SK-MEL-5 (cell line): ENCODE results near the gene SNRPA. TPM values are rescaled to one million over a fixed set of nuclear protein-coding genes. Genes with fewer than 3 reads are reported as not detected.
"Not testable (repeated sequence)": the region's sequence is repeated elsewhere in the genome, so short reads cannot be mapped to it uniquely, and the experiment has no call there.

Experiments used
- DNase-seq: peaks from one replicate; pipeline ENCODE4 v3.0.0-alpha.2; 2016; ENCODE audit warnings: low read depth, low spot score
- in situ Hi-C: cut with HindIII; loops from 2 replicates; pipeline ENCODE4 v1.10.0; 2016; ENCODE audit warnings: low sequenced_read_pairs, high pct_unique_total_duplicates, low pct_unique_long_range_greater_than_20kb
- total RNA-seq: library from RNA; depleted of rRNA; stranded (reverse); fragments of >200 nt; shearing (Covaris generic); gene quantifications from 2 replicates; pipeline ENCODE4 v1.2.3, GENCODE V29; 2014

The SNRPA gene
- total RNA-seq, 1 experiment from 2014 or later: 56.1 TPM

DNA sequence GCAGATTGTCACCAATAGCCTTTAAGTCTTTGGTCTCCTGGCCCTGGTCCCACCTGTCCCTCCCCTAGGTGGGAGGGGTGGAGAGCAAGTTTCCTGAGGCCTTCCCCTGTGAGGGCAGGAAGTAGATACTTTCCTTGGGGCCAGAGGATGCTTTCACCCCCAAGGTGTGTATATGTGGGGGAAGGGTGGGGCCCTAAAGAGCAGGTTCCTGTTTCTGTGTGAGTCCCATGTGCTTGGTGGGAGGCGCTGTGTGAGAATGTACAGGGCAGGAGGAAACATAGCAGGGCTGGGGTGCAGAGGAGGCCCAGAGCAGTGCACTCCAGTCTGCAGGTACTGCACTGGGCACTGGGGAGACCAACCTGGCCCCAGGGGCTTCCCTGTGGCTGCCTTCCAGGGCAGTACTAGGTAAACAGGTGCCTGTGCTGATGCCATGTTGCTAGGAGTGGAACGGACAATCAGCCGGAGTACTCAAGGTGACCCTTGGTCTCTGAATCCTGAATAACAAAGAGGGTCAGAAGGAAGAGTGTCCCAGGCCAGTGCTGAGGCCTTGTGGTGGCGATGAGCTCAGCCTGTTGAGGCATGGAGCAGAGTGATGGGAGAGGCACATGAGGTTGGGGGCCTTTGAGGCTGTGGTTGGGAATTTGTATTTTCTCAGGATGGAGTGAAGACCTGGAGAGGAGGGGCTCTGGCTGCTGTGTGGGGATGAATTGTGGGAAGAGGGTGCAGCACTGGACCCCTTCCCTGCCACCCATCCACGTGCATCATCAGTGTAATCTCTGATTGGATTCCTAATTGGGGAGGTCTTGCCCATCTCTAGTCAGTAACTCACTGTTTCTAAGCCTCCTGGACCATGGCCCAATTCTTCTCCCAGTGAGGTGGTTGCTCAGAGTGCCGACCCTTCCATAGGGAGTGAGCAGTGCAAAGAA, 53.1 kb downstream of the SNRPA start:
- in situ Hi-C loops: no loop called here
- no peak for DNase-seq

DNA sequence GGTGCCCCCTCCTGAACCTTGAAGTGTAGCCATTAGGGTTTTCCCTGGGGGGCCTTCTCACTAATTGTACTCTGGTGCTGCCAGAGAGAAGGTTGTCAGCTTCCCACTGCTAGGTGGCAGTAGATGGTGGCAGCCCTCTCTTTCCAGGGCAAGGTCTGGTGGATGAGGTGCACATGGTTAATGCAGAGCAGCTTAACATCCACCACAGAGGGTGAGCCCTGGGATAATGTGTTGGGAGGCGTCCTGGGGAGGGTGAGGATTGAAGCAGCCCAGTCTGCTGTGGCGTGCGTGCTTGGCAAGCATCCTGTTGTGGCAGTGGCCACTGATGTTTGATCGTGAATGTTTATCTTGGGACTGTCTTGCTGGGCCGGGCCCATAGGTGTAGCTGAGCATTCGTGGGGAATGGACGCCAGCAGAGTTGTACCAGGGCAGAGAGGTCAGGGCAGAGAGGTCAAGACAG, 53.8 kb downstream of the SNRPA start:
- no peak for DNase-seq
- in situ Hi-C loops: no loop called here

DNA sequence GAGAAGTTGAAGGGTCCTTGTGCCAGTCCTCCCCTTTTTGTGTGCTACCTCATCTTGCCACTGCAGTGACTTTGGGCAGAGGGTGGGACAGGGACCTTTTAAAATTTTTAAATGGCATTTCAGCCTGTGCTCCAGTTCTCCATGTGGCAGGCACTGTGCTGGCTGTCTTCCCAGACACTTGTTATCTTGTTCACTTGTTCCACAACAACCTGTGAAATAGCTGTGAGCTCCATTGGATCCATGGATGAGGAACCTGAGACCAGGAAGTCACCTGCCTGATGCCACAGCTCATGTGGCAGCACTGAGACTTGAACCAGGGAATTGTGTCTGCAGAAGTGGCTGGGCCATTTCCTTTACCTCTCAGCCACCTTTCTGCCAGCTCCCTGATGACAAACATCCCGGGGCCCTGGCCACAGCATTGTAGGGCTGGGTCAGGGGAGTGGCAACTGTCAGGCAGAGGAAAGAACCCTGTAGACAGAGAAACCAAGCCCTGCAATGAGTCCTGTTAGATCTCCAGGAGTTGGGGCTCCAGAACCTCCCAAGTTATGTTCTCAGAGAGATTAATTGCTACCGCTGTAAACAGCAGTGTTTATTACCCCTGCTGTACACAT, 54.4 kb downstream of the SNRPA start:
- in situ Hi-C loops: no loop called here
- DNase-seq: no peak

DNA sequence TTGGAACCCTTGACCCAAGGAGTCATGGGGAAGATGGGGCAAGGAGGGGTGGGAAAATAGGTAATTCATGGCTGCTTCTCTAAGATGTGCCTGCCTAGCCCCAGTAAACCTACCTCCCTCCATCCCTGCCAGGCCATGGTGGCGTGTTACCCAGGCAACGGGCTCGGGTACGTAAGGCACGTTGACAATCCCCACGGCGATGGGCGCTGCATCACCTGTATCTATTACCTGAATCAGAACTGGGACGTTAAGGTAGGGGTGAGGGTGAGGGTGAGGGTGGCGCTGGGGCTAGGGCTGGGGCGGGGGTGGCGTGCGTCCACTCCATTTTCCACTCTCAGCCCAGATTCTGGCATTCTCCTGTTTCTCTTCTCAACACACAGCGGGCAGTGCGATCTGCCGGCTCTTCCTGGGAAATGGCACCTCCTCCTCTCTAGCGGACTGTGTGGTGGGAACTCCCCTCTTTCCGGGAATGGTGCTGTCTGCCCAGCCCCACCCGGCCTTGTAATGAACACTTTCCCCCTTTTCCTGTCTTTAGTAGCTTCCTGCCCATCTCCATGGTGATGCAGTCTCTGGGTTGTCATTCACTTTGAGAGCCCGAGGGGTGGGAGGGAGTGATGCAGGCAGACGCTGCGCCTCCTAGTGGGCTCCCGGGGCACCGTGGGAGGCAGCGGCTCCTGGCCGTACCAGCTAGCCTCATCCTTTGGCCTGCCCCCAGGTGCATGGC, 55.6 kb downstream of the SNRPA start:
- in situ Hi-C loops: no loop called here

DNA sequence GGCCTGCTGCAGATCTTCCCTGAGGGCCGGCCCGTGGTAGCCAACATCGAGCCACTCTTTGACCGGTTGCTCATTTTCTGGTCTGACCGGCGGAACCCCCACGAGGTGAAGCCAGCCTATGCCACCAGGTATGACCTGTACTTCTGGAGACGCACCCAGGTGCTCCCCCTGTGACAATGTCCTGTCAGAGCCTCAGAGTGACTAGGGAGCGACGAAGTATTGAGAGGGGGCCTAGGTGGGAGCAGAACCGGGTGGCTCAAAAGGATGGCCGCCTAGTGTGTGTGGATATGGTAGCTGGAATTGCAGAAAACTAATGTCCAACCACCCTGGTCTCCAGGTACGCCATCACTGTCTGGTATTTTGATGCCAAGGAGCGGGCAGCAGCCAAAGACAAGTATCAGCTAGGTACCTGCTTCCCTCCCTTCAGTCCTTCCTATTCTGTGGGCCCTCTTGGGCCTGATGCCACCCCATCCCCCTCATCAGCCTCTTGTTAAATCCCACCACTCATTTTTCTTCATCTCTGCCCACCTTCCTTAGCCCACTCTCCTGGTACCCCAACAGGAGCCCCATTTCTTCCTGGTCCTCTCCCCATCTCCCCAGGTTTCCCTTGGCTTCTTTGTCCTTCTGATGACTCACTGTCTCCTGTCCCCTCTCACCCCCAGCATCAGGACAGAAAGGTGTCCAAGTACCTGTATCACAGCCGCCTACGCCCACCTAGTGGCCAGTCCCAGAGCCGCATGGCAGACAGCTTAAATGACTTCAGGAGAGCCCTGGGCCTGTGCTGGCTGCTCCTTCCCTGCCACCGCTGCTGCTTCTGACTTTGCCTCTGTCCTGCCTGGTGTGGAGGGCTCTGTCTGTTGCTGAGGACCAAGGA, 56.4 kb downstream of the SNRPA start:
- DNase-seq: peak; percentile 14
- in situ Hi-C loops: no loop called here

More for the DNA sequence above, 55.6 kb downstream of the SNRPA start:
- DNase-seq: peak; percentile 92

DNA sequence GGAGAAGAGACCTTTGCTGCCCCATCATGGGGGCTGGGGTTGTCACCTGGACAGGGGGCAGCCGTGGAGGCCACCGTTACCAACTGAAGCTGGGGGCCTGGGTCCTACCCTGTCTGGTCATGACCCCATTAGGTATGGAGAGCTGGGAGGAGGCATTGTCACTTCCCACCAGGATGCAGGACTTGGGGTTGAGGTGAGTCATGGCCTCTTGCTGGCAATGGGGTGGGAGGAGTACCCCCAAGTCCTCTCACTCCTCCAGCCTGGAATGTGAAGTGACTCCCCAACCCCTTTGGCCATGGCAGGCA, 57.0 kb downstream of the SNRPA start:
- DNase-seq: no peak
- in situ Hi-C loops: no loop called here

DNA sequence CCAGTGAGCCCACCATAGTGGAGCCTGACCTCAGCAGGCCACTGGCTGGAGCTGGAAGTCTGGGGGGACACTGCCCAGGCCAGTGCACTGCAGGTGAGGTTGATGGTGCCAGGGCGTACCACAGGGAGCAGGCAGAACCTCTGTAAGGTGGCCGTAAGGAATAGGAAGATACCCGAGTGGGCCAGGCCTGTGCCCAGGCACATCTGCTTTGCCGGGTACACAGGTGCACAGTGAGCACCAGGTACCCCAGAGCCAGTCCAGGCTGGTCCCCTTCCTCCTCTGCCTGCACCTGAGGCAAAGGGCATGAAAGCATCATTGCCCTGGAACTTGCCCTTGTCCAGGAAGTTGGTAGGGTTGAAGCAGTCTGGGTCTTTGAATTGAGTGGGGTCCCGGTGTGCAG, 57.5 kb downstream of the SNRPA start:
- no peak for DNase-seq
- in situ Hi-C loops: no loop called here

DNA sequence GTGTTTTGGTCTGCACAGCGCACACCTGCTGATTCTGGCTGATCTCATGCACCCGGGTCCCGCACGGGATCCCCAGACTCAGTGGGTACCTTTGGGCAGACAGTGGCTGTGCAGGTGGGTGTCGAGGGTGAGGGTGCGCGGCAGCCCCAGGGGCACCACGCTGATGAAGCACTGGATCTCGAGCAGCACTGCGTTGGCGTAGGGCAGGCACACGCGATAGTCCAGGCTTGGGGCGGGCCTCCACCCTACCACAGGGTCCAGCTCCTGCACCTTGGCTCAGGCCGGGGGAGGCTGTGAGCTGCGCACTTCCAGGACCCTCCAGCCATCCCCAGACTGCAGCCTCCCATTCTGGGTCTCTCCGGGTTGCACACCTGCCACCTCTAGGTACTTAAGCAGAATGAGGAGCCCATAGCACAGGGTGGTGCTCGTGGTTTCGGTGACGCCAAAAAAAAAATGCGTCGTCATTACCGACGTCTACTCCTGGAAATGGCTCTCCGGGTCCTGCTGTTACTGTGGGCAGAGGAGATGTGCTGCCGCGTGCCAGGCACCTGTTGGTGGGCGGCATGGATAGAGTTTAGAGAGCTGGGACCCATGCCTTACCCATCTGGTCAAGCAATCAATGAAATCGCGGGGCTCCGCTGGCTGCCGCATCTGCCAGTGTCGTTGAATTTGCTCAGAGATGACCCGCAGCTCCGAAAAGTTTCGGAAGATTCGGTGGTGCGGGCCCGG, 58.5 kb downstream of the SNRPA start:
- in situ Hi-C loops: no loop called here
- DNase-seq: no peak

DNA sequence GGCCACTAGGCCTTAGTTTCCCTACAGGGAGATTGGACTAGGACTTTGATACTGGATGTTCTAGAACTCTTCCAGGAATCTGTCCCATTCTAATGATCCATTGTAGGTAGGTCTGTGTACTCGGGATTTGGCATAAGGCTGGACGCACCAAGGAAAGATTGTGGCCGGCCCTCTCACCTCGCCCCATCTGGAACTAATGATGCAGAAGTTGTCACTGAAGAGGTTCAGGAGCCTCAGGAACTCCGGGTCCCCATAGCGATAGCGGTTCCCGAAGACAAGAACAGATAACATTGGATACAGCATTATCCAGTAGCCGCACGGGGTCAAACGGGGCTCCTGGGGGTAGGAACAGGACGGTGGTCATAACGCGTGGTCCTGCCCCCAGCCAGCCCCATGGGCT, 59.2 kb downstream of the SNRPA start:
- DNase-seq: no peak
- in situ Hi-C loops: no loop called here

DNA sequence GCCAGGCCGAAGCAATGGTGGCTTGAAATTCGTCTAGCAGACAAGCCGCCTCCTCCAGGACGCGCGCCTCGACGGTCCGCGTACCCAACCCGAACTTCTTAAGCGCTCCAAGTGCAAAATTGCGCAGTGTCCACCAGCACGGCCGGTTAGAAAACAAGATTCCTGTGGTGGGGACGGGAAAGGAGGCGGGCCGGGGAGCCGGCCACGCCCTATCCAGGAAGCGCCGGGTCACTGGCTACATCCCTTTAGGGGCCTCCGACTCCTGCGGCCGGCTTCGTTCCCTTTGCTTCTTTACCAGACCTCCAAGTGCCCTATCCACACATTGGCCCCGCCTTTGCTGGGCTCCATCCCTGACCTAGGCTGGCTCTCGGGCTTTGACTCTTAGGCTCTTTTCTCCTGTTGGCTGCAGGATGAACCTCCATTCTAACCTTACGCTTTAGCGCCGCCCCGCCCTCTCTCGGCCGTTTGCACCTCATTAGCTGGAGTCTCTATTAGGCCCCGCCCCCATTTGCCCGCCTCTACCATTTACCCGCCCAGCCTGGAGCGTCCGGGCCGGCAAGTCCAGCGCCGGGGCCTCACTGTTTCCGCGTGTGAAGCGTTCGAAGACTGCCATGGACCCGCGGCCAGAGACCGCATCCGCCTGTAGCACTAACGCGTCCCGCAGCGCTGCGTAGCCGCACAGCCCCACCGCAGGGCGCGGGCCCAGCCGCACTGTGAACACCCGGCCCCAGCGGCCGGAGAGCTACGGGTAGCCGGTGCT, 59.8 kb downstream of the SNRPA start:
- DNase-seq: peak; percentile 61
- in situ Hi-C loops: not testable (repeated sequence)

DNA sequence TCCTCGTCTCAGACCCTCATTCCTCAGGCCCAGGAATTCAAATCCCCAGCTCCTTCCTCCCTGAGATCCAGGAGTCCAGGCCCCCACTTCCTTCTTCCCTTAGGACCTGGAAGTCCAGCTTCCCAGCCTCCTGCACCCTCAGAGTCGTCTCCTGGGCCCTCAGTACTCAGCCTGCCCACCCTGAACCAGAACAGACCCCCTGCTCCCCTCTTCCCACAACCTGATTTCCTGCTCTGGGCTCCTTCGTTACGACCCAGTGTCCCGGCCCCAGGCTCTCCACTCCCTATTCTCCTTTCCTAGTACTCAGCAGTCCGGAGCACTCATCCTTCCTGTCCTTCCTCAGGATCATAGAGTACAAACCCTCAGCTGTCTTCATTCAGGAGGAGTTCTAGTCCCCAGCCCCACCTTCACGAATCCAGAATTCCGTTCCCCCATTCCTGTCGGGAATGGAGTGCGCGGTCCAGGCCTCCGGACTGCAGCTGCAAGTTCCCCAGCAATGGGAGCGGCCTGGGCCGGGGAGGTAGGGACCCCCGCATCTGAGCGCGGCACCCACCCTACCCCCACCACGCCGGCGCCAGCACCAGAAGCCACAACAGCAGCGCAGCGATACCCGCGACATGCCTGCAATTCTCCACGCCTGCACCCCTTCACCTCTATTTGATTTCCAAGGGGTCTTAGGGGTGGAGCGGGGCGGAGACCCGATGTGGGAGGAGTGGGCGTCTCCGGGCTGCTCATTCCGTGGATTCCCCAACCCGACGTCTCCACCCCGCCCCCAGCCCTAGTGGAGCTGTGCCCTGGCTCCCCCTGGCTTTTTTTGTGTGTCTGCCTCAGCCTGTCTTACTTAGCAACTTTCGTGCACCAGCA, 60.7 kb downstream of the SNRPA start:
- DNase-seq: no peak
- in situ Hi-C loops: no loop called here

DNA sequence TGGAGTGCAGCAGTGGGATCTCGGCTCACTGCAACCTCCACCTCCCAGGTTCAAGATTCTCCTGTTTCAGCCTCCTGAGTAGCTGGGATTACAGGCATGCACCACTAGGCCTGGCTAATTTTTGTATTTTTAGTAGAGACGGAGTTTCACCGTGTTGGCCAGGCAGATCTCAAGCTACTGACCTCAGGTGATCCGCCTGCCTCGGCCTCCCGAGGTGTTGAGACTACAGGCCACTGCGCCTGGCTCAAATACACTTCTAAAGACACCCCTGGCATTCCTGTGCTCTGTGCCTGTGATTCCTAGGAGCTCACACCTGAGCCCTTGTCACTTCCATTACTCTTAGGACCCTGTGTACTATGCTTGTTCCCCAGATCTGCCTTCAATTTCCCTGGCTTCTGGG, 61.6 kb downstream of the SNRPA start:
- in situ Hi-C loops, DNase-seq: not testable (repeated sequence)

DNA sequence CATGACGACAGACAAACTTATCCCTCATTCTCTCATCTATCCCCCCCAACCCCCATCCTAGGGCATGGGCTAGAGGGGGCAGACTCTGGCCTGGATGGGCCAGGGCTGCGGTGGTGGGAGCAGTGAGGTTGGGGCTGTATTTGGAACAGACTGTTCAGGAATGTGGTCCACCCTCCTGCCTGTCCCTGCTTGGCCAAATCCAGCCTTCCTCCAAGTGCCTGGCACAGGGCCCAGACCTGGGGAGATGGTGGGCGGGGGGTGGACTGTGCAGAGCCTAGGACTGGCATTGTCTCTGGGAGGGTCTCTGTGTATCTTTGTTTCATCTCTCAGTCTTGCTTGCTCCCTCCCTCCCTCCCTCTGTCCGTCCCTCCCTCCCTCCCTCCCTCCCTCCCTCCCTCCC, 62.2 kb downstream of the SNRPA start:
- DNase-seq: no peak
- in situ Hi-C loops: no loop called here
